Measurements from ENCODE around the gene PMEL. TPM values are rescaled to one million over a fixed set of nuclear protein-coding genes. Genes with fewer than 3 reads are reported as not detected.

PMEL gene
- total RNA-seq, 2 experiments from 2014 or later = 1.4 to 2.4 TPM

DNA sequence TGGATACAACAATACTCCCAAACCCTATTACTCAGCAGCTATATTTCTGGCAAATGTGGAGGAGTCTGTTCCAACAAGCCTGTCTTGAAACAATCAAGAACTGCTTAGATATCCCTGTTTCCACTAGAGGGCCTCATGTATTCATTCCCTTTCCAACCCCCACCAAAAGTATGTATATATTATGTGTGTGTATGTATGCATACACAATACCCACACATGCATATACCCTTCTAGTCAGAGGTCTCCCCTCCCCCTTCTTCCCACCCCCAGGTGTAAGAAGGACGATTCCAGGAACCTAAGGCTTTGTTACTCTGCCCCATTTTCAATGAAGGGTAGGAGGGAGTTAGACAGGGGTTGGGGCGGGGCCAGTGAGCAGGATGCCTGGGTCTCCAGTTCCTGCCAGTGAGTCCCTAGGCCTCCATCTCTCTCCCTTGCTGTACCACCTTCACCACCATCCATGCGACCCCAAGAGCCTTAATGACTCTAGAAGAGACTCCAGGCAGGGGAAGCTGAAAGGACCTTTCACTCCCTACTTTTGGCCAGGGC, 35.0 kb downstream of the PMEL start, which contains the start of gene DGKA:
DGKA (plus strand) TSS at position 392 of the 546 bp plus-strand sequence. CDS start 5,342 bp downstream, outside the sequence.
- H3K27ac ChIP-seq (ENCODE audit: low read depth, low read length, poor library complexity, severe bottlenecking) = peak within 1 kb of the TSS; percentile 99
- POLR2A ChIA-PET = interaction anchor here (0.5 to 1.2 kb wide), 5 partner anchors 68 to 1670 kb away, joined by 3 to 8 read pairs (median 3); partner anchors contain the start of genes ORMDL2 and SARNP
- no TSS peak for BruUV-seq (replicated peaks)
- peak; percentile 83 for DNase-seq (ENCODE audit: low spot score)
- no peaks in the 10 kb centered on the region for H3K9me3 ChIP-seq (ENCODE audit: low read length)
- peaks cover 38% of the 10 kb centered on the region for H3K36me3 ChIP-seq (ENCODE audit: insufficient read depth, low read length)
- peak within 1 kb of the TSS; percentile 2; the same call in 1 of the 2 replicates for H2AFZ ChIP-seq (ENCODE audit: low read length)
- peak within 1 kb of the TSS; percentile 86 for H3K4me2 ChIP-seq (ENCODE audit: low read length)
- TF ChIP-seq, protein P1, sequence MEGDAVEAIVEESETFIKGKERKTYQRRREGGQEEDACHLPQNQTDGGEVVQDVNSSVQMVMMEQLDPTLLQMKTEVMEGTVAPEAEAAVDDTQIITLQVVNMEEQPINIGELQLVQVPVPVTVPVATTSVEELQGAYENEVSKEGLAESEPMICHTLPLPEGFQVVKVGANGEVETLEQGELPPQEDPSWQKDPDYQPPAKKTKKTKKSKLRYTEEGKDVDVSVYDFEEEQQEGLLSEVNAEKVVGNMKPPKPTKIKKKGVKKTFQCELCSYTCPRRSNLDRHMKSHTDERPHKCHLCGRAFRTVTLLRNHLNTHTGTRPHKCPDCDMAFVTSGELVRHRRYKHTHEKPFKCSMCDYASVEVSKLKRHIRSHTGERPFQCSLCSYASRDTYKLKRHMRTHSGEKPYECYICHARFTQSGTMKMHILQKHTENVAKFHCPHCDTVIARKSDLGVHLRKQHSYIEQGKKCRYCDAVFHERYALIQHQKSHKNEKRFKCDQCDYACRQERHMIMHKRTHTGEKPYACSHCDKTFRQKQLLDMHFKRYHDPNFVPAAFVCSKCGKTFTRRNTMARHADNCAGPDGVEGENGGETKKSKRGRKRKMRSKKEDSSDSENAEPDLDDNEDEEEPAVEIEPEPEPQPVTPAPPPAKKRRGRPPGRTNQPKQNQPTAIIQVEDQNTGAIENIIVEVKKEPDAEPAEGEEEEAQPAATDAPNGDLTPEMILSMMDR (conservative IDR thresholded peaks at IDR 0.05; ENCODE audit: low read length) = peak; percentile 86
- TF ChIP-seq EZH2phosphoT487 (IDR thresholded peaks at IDR 0.05; ENCODE audit: borderline replicate concordance, low read depth, low read length) = no peak
- intact Hi-C loops (cut with micrococcal nuclease; ENCODE audit: unreplicated experiment) = loop anchor here (1.0 kb wide), 1 partner anchor 9 kb away; no protein-coding TSS in a partner anchor
- peaks cover 49% of the 10 kb centered on the region for H3K4me1 ChIP-seq (ENCODE audit: insufficient read depth, low read length, poor library complexity, severe bottlenecking)
- H3K9me2 ChIP-seq (ENCODE audit: insufficient read depth, low read length) = no peaks in the 10 kb centered on the region
- H4K20me1 ChIP-seq (ENCODE audit: insufficient read depth, low read length) = peaks cover 11% of the 10 kb centered on the region; the same call in 1 of the 2 replicates
- peak within 1 kb of the TSS; percentile 78 for H3K4me3 ChIP-seq (ENCODE audit: low read depth, low read length, poor library complexity, severe bottlenecking)
- peaks cover 65% of the 10 kb centered on the region for H3K79me2 ChIP-seq (ENCODE audit: insufficient read depth, low read depth, low read length)
- CTCF ChIA-PET (ENCODE audit: unreplicated experiment) = no interaction called here

DNA sequence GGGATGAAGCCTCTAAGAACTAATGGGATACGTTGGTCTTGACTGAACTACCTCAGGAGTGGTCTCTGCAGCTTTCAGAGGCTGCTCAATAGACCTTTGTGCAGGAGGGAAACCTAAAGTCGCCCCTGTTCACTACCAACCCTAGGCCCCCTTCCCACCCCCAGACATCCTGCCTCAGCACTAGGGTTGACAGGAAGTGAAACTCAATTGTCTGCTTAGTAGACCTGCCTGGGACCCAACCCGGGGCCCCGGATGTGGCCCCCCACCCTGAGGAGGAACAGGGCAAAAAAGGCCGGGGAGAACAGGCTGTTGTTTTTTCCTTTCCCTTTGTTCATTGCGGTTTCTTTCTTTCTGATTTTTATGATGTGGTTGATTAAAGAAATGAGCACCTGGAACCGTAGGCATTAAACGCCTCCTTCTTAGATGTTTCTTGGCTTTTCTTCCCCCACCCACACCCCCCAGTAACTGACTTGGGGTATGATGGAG, 36.5 kb downstream of the PMEL start:
- ChIA-PET CTCF (ENCODE audit: unreplicated experiment) (interaction anchor here (1.1 kb wide), 1 partner anchor 9 kb away, joined by 3 read pairs; no protein-coding TSS in a partner anchor), POLR2A (interaction anchor here (1.2 to 3.7 kb wide), 6 partner anchors 46 to 185 kb away, joined by 5 to 12 read pairs (median 6); partner anchors contain the start of genes ORMDL2 and SARNP)
- Histone ChIP-seq H3K9me2 (ENCODE audit: insufficient read depth, low read length) (no peaks in the 10 kb centered on the region), H3K4me2 (ENCODE audit: low read length) (peak overlapping the region; percentile 93), H3K4me3 (ENCODE audit: low read depth, low read length, poor library complexity, severe bottlenecking) (peak overlapping the region; percentile 82), H3K4me1 (ENCODE audit: insufficient read depth, low read length, poor library complexity, severe bottlenecking) (peaks cover 55% of the 10 kb centered on the region), H3K27ac (ENCODE audit: low read depth, low read length, poor library complexity, severe bottlenecking) (peak overlapping the region; percentile 99), H4K20me1 (ENCODE audit: insufficient read depth, low read length) (peaks cover 4% of the 10 kb centered on the region; the same call in 1 of the 2 replicates), H2AFZ (ENCODE audit: low read length) (no peak overlapping the region), H3K79me2 (ENCODE audit: insufficient read depth, low read depth, low read length) (peaks cover 71% of the 10 kb centered on the region), H3K36me3 (ENCODE audit: insufficient read depth, low read length) (peaks cover 33% of the 10 kb centered on the region), H3K9me3 (ENCODE audit: low read length) (no peaks in the 10 kb centered on the region)
- DNase-seq (ENCODE audit: low spot score) = peak; percentile 99
- intact Hi-C loops (cut with micrococcal nuclease; ENCODE audit: unreplicated experiment) = loop anchor here (1.0 to 5.0 kb wide), 5 partner anchors 44 to 758 kb away; partner anchors contain the start of genes PA2G4, PTGES3 and ZC3H10
- no TSS peak for BruUV-seq (replicated peaks)
- no peak for TF ChIP-seq EZH2phosphoT487 (IDR thresholded peaks at IDR 0.05; ENCODE audit: borderline replicate concordance, low read depth, low read length)
- TF ChIP-seq, protein P1 (conservative IDR thresholded peaks at IDR 0.05; ENCODE audit: low read length) = no peak
